ENCODE data around the gene RPGRIP1. TPM values are rescaled to one million over a fixed set of nuclear protein-coding genes. Genes with fewer than 3 reads are reported as not detected.
"Not testable (repeated sequence)": the region's sequence is repeated elsewhere in the genome, so short reads cannot be mapped to it uniquely, and the experiment has no call there.

RPGRIP1 gene
- total RNA-seq, 1 experiment from 2014 or later = not detected

GRCh38 chr14:21281917-21282316, 2.0 kb downstream of the RPGRIP1 start:
- in situ Hi-C loops (cut with HindIII; ENCODE audit: low pct_unique_long_range_greater_than_20kb, low sequenced_read_pairs); DNase-seq (ENCODE audit: low read depth): not testable (repeated sequence)

- DNase-seq (ENCODE audit: low read depth); in situ Hi-C loops (cut with HindIII; ENCODE audit: low pct_unique_long_range_greater_than_20kb, low sequenced_read_pairs): not testable (repeated sequence)
These were observed 6.6 kb downstream of the RPGRIP1 start for GRCh38 chr14:21286516-21286915.

GRCh38 chr14:21287168-21287567, 7.3 kb downstream of the RPGRIP1 start:
- in situ Hi-C loops (cut with HindIII; ENCODE audit: low pct_unique_long_range_greater_than_20kb, low sequenced_read_pairs) = no loop called here
- no peak for DNase-seq (ENCODE audit: low read depth)

DNA sequence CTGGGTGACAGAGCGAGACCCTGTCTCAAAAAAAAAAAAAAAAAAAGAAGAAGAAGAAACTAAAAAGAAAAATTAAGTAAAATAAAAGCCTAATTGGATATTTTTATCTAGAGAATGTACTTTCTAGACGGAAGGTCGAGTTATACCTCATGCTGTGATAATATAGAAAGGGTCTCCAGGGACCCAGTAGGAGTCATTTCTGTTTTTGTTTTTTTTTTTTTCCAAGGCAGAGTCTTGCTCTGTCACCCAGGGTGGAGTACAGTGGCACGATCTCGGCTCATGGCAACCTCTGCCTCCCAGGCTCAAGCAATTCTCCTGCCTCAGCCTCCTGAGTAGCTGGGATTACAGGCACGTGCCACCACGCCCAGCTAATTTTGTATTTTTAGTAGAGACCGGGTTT, 14.1 kb downstream of the RPGRIP1 start:
- in situ Hi-C loops (cut with HindIII; ENCODE audit: low pct_unique_long_range_greater_than_20kb, low sequenced_read_pairs); DNase-seq (ENCODE audit: low read depth): not testable (repeated sequence)

- DNase-seq (ENCODE audit: low read depth) = no peak
- in situ Hi-C loops (cut with HindIII; ENCODE audit: low pct_unique_long_range_greater_than_20kb, low sequenced_read_pairs) = no loop called here
These were observed 18.5 kb downstream of the RPGRIP1 start for GRCh38 chr14:21298358-21298757.

DNA sequence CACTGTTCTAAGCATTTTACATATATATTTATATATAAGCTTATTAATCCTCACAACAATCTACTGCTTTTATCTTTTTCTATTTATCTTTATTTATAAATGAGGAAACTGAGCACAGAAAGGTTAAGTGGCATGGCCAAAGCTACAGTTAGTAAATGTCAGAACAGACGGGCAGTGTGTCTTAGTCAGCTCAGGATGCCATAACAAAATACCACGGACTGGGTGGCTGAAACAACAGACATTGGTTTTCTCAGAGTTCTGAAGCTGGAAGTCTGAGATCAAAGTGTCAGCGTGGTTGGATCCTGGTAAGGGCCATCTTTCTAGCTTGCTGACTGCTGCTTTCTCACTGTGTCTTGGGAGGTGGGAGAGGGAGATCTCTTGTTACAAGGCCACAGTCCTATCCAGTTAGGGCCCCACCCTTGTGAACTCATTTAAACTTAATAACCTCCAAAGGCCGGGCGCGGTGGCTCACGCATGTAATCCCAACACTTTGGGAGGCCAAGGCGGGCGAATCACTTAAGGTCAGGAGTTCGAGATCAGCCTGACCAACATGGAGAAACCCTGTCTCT, 19.8 kb downstream of the RPGRIP1 start:
- DNase-seq (ENCODE audit: low read depth) = no peak
- in situ Hi-C loops (cut with HindIII; ENCODE audit: low pct_unique_long_range_greater_than_20kb, low sequenced_read_pairs) = no loop called here

- no peak for DNase-seq (ENCODE audit: low read depth)
These were observed 21.0 kb downstream of the RPGRIP1 start for GRCh38 chr14:21300892-21301291.

GRCh38 chr14:21302013-21302835, 22.3 kb downstream of the RPGRIP1 start:
- no peak for DNase-seq (ENCODE audit: low read depth)
- in situ Hi-C loops (cut with HindIII; ENCODE audit: low pct_unique_long_range_greater_than_20kb, low sequenced_read_pairs) = no loop called here

More at GRCh38 chr14:21300892-21301291, 21.0 kb downstream of the RPGRIP1 start:
- in situ Hi-C loops (cut with HindIII; ENCODE audit: low pct_unique_long_range_greater_than_20kb, low sequenced_read_pairs) = no loop called here

DNA sequence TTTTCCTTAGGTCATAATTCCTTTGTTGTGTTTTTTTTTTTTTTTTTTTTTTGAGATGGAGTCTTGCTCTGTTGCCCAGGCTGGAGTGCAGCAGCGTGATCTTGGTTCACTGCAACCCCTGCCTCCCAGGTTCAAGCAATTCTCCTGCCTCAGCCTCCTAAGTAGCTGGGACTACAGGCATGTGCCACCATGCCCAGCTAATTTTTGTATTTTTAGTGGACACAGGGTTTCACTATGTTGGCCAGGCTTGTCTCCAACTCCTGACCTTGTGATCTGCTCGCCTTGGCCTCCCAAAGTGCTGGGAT, 22.9 kb downstream of the RPGRIP1 start:
- in situ Hi-C loops (cut with HindIII; ENCODE audit: low pct_unique_long_range_greater_than_20kb, low sequenced_read_pairs); DNase-seq (ENCODE audit: low read depth): not testable (repeated sequence)

DNA sequence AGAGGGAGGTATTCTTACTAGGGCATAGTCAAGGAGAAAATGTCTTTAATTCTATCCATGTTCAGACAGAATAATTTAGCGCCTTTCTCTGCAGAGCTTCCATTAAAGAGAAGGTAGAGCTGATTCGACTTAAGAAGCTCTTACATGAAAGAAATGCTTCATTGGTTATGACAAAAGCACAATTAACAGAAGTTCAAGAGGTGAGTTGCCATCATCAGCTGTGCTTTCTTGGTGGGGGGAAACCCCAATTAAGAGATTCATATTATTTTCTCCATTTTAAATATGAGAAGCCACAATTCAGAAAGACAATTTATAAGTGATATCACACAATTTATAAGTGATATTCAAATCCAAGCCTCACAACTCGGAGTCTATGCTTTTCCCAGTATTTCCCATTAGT, 27.8 kb downstream of the RPGRIP1 start:
- no peak for DNase-seq (ENCODE audit: low read depth)
- in situ Hi-C loops (cut with HindIII; ENCODE audit: low pct_unique_long_range_greater_than_20kb, low sequenced_read_pairs) = no loop called here

GRCh38 chr14:21308132-21308478, 28.2 kb downstream of the RPGRIP1 start:
- in situ Hi-C loops (cut with HindIII; ENCODE audit: low pct_unique_long_range_greater_than_20kb, low sequenced_read_pairs) = no loop called here

GRCh38 chr14:21308479-21309237, 28.8 kb downstream of the RPGRIP1 start:
- in situ Hi-C loops (cut with HindIII; ENCODE audit: low pct_unique_long_range_greater_than_20kb, low sequenced_read_pairs) = no loop called here
- DNase-seq (ENCODE audit: low read depth) = peak; percentile 93

More at GRCh38 chr14:21308132-21308478, 28.2 kb downstream of the RPGRIP1 start:
- DNase-seq (ENCODE audit: low read depth) = no peak

GRCh38 chr14:21309238-21309636, 29.4 kb downstream of the RPGRIP1 start:
- no peak for DNase-seq (ENCODE audit: low read depth)
- in situ Hi-C loops (cut with HindIII; ENCODE audit: low pct_unique_long_range_greater_than_20kb, low sequenced_read_pairs) = no loop called here

- in situ Hi-C loops (cut with HindIII; ENCODE audit: low pct_unique_long_range_greater_than_20kb, low sequenced_read_pairs) = no loop called here
- no peak for DNase-seq (ENCODE audit: low read depth)
These were observed 30.1 kb downstream of the RPGRIP1 start for GRCh38 chr14:21309956-21310355.

GRCh38 chr14:21311614-21312013, 31.7 kb downstream of the RPGRIP1 start:
- DNase-seq (ENCODE audit: low read depth) = no peak
- in situ Hi-C loops (cut with HindIII; ENCODE audit: low pct_unique_long_range_greater_than_20kb, low sequenced_read_pairs) = no loop called here

- DNase-seq (ENCODE audit: low read depth) = no peak
- in situ Hi-C loops (cut with HindIII; ENCODE audit: low pct_unique_long_range_greater_than_20kb, low sequenced_read_pairs) = no loop called here
These were observed 33.6 kb downstream of the RPGRIP1 start for GRCh38 chr14:21313512-21313911.

GRCh38 chr14:21317398-21317797, 37.5 kb downstream of the RPGRIP1 start:
- DNase-seq (ENCODE audit: low read depth) = no peak
- in situ Hi-C loops (cut with HindIII; ENCODE audit: low pct_unique_long_range_greater_than_20kb, low sequenced_read_pairs) = no loop called here

DNA sequence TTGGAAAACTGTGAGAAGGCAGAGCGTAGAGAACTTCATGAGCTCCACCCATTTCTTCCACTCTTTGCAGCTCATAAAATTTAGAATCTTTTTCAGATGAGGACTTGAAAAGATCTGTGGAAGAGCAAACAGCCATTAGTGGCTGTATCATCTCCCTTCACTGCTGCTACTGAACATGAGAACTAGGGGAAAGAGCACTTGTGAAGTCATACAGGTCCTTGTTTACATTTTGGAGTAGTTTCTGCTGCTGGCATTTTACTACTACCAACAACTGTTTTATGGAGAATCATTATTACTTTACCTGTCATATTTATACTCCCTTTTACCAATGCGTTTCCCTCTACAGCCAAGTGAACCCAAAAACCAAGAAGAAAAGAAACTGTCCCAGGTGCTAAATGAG, 41.0 kb downstream of the RPGRIP1 start:
- no peak for DNase-seq (ENCODE audit: low read depth)
- in situ Hi-C loops (cut with HindIII; ENCODE audit: low pct_unique_long_range_greater_than_20kb, low sequenced_read_pairs) = no loop called here

- DNase-seq (ENCODE audit: low read depth) = no peak
- in situ Hi-C loops (cut with HindIII; ENCODE audit: low pct_unique_long_range_greater_than_20kb, low sequenced_read_pairs) = no loop called here
These were observed 42.8 kb downstream of the RPGRIP1 start for GRCh38 chr14:21322716-21323115.
